ENCODE data around the gene POLA2.

DNA sequence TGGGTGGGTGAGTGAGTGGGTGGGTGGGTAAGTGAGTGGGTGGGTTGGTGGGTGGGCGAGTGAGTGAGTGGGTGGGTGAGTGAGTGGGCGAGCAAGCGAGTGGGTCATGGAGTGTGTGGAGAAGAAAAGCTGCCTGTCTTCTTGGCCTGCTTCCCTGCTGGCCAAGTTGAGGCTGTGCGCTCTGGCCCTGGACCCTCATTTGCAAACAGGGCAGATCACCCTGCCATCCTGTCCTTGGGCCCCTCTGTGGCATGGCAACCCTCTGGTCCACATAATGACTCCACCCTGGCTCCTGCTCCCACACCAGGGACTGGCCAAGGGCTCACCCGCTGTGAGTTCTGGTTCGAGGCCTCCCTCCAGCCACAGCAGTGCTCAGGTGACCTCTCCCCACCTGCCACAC, 44.9 kb upstream of the POLA2 start:
- TF ChIP-seq YY1 (IDR thresholded peaks at IDR 0.05) (no peak), CTCF (IDR thresholded peaks at IDR 0.05; ENCODE audit: low read depth, low read length, missing input control) (no peak), RXRA (IDR thresholded peaks at IDR 0.05) (no peak)
